ENCODE measurements around the gene ARAP1.

DNA sequence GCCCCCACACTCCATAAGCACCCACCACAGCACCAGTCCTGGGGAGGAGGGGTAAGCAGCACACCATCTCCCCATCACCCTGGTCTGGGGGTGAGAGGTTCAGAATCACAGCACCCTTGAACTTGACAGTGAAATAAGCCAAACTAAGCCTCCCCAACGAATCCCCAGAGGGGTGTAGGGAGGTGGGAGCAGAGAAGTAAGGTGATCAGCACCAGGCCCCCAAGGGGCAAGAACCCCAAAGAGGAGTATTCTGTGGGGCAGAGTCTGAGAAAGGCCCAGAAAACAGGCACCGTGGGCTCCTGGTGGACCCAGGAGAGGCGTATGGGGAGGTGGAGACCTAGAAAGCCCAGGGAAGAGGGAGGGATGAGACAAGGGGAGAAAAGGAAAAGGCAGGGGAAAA is 30.9 kb downstream of the ARAP1 start:
- no peak for TF ChIP-seq CTCF (IDR thresholded peaks at IDR 0.05 in 4 of 5, conservative IDR thresholded peaks at IDR 0.05 in 1 of 5)
- no peak for TF ChIP-seq POLR2A (IDR thresholded peaks at IDR 0.05)

Measured in gastrocnemius medialis (tissue), 4 donors.